Activated naive CD8-positive, alpha-beta T cell (primary cell): Measurements from ENCODE around the gene CD59.
"Not testable (repeated sequence)": the region's sequence is repeated elsewhere in the genome, so short reads cannot be mapped to it uniquely, and the experiment has no call there.

Source experiments
- H3K27ac Mint-ChIP-seq: one replicate; pipeline ENCODE4 v1.8.0; 2021; ENCODE audit warnings: mixed read lengths
- H3K27me3 Mint-ChIP-seq: one replicate; pipeline ENCODE4 v1.8.0; 2021; ENCODE audit warnings: mixed read lengths
- H3K36me3 Mint-ChIP-seq: one replicate; pipeline ENCODE4 v1.8.0; 2021; ENCODE audit warnings: mixed read lengths
- H3K4me1 Mint-ChIP-seq: one replicate; pipeline ENCODE4 v1.8.0; 2021; ENCODE audit warnings: low read depth, mixed read lengths
- H3K4me3 Mint-ChIP-seq: one replicate; pipeline ENCODE4 v1.8.0; 2021; ENCODE audit warnings: mild to moderate bottlenecking, mixed read lengths
- H3K9me3 Mint-ChIP-seq: one replicate; pipeline ENCODE4 v1.8.0; 2021; ENCODE audit warnings: low read depth, mixed read lengths

CD59 gene

DNA sequence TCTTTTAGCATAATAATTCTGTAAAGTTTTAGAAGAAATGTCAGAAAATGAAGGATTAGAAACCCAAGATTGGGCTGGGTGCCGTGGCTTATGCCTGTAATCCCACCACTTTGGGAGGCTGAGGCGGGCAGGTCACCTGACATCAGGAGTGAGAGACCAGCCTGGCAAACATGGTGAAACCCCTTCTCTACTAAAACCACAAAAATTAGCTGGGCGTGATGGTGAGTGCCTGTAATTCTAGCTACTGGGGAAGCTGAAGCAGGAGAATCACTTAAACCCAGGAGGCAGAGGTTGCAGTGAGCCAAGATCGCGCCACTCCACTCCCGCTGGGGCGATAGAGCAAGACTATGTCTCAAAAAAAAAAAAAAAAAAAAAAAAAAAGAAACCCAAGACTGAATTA lies 74.7 kb downstream of the CD59 start:
- H3K4me1 Mint-ChIP-seq, H3K36me3 Mint-ChIP-seq, H3K27ac Mint-ChIP-seq, H3K9me3 Mint-ChIP-seq, H3K27me3 Mint-ChIP-seq, H3K4me3 Mint-ChIP-seq: not testable (repeated sequence)

DNA sequence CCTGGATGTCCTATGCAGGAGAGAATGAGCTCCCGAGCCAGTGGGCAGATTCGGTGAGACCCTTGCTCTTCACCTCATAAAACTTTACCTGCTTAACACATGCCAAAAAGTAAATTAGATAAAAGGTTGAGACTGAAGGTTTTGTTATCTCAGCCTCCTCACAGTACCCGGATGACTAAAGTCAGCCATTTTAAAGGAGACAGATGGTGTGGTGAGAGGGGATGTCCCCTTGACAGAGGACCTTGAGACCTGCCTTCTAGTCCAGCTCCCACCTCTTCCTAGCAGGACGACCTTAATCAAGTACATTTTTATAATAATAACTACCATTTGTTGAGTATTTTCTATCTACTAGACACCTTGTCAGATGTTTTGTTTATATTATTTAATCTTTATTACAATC lies 75.3 kb downstream of the CD59 start:
- H3K27ac Mint-ChIP-seq: no peak overlapping the region
- H3K27me3 Mint-ChIP-seq: peaks cover 3% of the 10 kb centered on the region
- no peak overlapping the region for H3K4me3 Mint-ChIP-seq
- H3K9me3 Mint-ChIP-seq: no peaks in the 10 kb centered on the region
- H3K36me3 Mint-ChIP-seq: no peaks in the 10 kb centered on the region
- no peaks in the 10 kb centered on the region for H3K4me1 Mint-ChIP-seq

DNA sequence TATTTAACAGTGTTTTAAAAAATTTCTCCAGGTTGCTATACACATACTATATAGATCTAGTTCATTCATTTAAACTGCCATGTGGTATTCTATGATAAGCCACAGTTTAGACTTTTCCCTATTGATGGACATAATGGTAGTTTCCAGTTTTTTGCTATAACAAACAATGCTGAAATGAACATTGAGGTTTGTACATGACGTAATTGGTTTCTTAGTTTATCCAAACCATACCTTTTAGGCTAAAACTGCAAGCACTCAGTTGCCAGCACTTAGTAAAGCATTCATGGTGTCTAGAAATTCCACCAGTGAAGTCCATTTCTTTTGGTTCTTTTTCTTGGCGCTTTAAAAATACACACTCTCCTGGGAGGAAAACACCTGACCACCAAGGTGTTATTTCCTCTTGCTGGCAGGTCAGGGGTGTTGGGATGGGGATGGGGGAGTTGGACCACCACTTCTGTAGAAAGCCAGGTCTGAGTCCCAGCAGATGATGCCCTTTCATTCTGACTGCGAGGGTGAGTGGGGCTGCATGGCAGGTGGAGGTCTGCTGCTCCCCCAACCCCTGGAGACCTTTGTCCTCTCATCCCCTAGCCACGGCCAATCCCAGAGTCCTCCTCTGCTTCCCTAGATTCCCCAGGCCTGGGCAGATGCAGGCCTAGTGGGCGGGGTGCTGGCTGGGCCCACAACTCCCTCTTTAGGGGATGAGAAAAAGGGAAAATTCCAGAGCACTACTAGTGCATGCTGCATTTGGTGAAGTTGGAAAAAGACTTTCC lies 76.7 kb downstream of the CD59 start:
- Mint-ChIP-seq H3K27ac (no peak overlapping the region), H3K36me3 (no peaks in the 10 kb centered on the region), H3K4me3 (no peak overlapping the region), H3K27me3 (peaks cover 6% of the 10 kb centered on the region), H3K4me1 (no peaks in the 10 kb centered on the region), H3K9me3 (no peaks in the 10 kb centered on the region)

DNA sequence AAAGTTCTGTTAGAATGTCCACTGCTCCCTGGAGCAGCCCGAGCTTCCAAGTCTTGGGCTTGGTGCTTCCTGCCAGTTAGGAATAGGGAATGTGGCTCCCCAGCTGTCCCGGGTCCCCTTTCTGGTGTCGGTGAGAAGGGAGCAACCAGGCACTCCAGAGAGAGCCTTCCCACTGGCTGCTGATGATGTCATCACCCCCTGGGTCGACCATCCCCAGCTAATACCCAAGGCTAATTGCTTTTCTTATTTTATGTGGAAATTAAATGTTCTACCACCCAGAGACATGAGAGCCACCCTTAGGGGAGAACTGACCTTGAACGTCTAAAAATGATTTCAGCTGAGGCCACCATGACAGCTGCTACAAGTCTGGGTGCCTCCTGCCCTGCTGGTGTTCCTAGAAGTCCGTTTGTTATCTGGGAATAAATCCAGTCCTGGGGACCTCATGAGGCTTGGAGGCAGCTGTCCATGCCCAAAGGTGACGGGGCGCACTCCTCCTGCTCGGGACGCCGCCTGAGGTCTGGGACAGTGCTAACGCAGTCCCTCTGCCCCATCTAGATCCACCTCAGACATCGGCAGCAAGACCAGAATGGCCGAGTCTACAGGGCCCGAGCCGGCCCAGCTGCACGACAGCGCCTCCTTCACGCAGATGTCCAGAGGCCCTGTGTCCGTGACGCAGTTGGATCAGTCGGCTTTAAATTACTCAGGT lies 77.9 kb downstream of the CD59 start:
- Mint-ChIP-seq H3K4me3 (no peak overlapping the region), H3K4me1 (no peaks in the 10 kb centered on the region), H3K27me3 (peaks cover 4% of the 10 kb centered on the region), H3K27ac (no peak overlapping the region), H3K9me3 (no peaks in the 10 kb centered on the region), H3K36me3 (no peaks in the 10 kb centered on the region)

DNA sequence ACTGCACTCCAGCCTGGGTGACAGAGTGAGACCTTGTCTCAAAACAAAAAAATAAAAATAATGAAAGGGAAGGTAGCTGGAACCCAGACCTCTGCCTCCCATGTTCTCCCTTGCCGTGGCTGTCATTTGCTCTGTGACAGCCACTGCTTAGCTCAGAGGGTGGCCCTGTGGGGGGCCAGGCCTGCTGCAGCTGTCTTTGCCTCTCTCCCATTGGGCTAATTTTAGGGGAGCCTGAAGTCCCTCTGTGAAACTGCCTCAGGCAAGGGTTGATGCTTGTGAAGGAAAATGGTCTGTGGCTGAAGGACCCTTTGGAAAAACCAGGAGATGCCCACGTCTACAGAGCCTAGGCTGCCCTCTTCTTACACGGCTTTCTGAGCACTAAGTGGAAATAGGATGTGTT lies 78.5 kb downstream of the CD59 start:
- no peak overlapping the region for H3K4me3 Mint-ChIP-seq
- H3K9me3 Mint-ChIP-seq: no peaks in the 10 kb centered on the region
- H3K4me1 Mint-ChIP-seq: no peaks in the 10 kb centered on the region
- peaks cover 4% of the 10 kb centered on the region for H3K27me3 Mint-ChIP-seq
- no peaks in the 10 kb centered on the region for H3K36me3 Mint-ChIP-seq
- H3K27ac Mint-ChIP-seq: no peak overlapping the region

DNA sequence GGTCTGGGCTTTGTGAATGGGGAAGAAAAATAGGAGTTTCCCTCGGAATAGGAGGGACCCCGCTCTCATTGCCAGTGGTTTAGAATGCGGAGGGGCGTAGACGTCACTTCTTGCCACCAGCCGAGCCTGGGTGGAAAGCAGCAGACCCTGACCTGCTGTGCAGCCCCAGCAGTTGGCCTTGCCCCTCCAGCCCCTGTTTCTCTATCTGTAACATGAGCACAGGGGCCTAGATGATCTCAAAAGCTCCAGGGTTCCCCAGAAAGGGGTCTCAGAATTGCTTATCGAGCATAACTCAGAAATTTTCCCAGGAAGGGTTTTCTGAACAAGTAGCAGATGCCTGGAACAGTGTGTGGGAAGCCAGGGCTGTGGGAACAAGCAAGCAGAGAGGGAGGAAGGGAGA lies 79.5 kb downstream of the CD59 start:
- peaks cover 4% of the 10 kb centered on the region for H3K27me3 Mint-ChIP-seq
- H3K36me3 Mint-ChIP-seq: no peaks in the 10 kb centered on the region
- H3K9me3 Mint-ChIP-seq: no peaks in the 10 kb centered on the region
- no peak overlapping the region for H3K4me3 Mint-ChIP-seq
- no peaks in the 10 kb centered on the region for H3K4me1 Mint-ChIP-seq
- H3K27ac Mint-ChIP-seq: no peak overlapping the region

DNA sequence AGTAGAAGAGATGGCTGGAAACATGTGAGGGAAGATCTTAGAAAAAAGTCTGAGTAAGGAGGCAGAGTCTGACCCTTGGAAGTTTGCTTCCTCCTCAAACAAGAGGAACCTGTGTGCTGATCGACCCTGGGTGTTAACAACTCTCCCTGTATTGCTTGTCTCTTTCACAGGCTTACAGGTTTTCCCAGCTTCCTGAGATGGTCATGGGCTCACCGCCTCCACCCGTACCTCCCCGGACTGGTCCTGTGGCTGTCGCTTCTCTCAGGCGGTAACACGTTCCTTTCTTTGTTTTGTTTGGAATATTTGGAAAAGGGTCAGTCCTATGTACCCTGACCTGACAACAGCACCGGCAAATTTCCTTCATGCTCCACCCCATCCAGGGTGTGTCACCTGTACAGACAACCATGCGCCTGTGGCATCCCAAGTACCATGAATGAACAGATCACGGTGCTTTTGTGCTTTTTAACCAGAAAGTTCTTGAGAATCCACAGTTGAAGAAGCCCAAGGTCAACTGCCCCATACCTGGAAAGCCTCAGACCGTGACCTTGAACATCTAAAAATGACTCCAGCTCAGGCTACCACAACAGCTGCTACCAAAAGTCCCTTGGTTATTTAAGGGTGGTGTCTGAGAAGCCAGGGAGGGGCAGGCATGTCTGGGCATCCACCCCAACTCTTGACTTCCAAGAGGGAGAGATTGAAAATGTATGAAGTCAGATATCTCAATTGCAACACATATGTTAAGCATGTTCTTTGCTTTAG lies 80.2 kb downstream of the CD59 start:
- Mint-ChIP-seq H3K4me3 (no peak overlapping the region), H3K9me3 (no peaks in the 10 kb centered on the region), H3K27me3 (peaks cover 4% of the 10 kb centered on the region), H3K27ac (no peak overlapping the region), H3K4me1 (no peaks in the 10 kb centered on the region), H3K36me3 (no peaks in the 10 kb centered on the region)

DNA sequence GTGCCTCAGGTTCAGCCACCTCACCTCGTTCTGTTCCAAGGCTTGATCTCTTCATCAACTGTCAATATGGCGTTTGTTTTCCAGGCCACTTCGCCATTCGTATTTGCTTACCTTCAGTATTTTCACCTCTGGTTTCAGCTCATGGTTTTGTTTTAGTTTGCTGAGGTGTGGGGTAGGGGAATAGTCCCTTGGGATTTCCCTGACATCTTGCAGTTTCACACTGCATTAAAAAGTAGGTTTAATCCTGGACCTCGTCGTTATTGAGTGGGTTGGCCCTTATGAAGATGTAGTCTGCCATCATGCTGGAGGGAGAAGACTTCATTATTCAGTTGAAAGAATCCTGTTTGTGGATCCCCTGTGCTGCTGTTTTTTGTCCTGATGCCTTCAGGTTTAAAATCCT lies 81.6 kb downstream of the CD59 start:
- Mint-ChIP-seq H3K36me3 (no peaks in the 10 kb centered on the region), H3K9me3 (no peaks in the 10 kb centered on the region), H3K4me1 (no peaks in the 10 kb centered on the region), H3K27me3 (peaks cover 6% of the 10 kb centered on the region), H3K27ac (no peak overlapping the region), H3K4me3 (no peak overlapping the region)
